ENCODE measurements around the gene PCBP3.
"Not testable (repeated sequence)": the region's sequence is repeated elsewhere in the genome, so short reads cannot be mapped to it uniquely, and the experiment has no call there.

The PCBP3 gene

GRCh38 chr21:45718413-45718812 lies 74.9 kb downstream of the PCBP3 start:
- Mint-ChIP-seq H3K27me3 (no peaks in the 10 kb centered on the region), H3K9me3 (no peaks in the 10 kb centered on the region)

GRCh38 chr21:45719177-45719802 lies 75.8 kb downstream of the PCBP3 start:
- H3K27ac Mint-ChIP-seq, result no peak overlapping the region
- no peaks in the 10 kb centered on the region for H3K27me3 Mint-ChIP-seq
- H3K4me1 Mint-ChIP-seq, result peaks cover 27% of the 10 kb centered on the region
- H3K9me3 Mint-ChIP-seq, result no peaks in the 10 kb centered on the region
- H3K36me3 Mint-ChIP-seq, result peaks cover under 1% of the 10 kb centered on the region
- no peak overlapping the region for H3K4me3 Mint-ChIP-seq

More at GRCh38 chr21:45718413-45718812, 74.9 kb downstream of the PCBP3 start:
- Mint-ChIP-seq H3K4me1 (peaks cover 19% of the 10 kb centered on the region), H3K36me3 (peaks cover 3% of the 10 kb centered on the region), H3K27ac (no peak overlapping the region), H3K4me3 (no peak overlapping the region)

- H3K27ac Mint-ChIP-seq, H3K27me3 Mint-ChIP-seq, H3K4me3 Mint-ChIP-seq, H3K36me3 Mint-ChIP-seq, H3K9me3 Mint-ChIP-seq: not testable (repeated sequence)
- H3K4me1 Mint-ChIP-seq, result peaks cover 29% of the 10 kb centered on the region
Measured at GRCh38 chr21:45720204-45720603, 76.7 kb downstream of the PCBP3 start.

GRCh38 chr21:45721671-45722070 lies 78.1 kb downstream of the PCBP3 start:
- Mint-ChIP-seq H3K9me3 (no peaks in the 10 kb centered on the region), H3K27ac (no peak overlapping the region), H3K27me3 (no peaks in the 10 kb centered on the region), H3K4me1 (peaks cover 29% of the 10 kb centered on the region), H3K36me3 (no peaks in the 10 kb centered on the region), H3K4me3 (no peak overlapping the region)

GRCh38 chr21:45723049-45723958 lies 79.8 kb downstream of the PCBP3 start:
- no peaks in the 10 kb centered on the region for H3K9me3 Mint-ChIP-seq
- H3K27ac Mint-ChIP-seq, result no peak overlapping the region
- H3K27me3 Mint-ChIP-seq, result no peaks in the 10 kb centered on the region
- peaks cover 26% of the 10 kb centered on the region for H3K4me1 Mint-ChIP-seq
- H3K4me3 Mint-ChIP-seq, result no peak overlapping the region
- no peaks in the 10 kb centered on the region for H3K36me3 Mint-ChIP-seq

- peak overlapping the region; percentile 85 for H3K27ac Mint-ChIP-seq
- peaks cover 18% of the 10 kb centered on the region for H3K4me1 Mint-ChIP-seq
- H3K36me3 Mint-ChIP-seq, result no peaks in the 10 kb centered on the region
- H3K9me3 Mint-ChIP-seq, result no peaks in the 10 kb centered on the region
- H3K4me3 Mint-ChIP-seq, result no peak overlapping the region
- H3K27me3 Mint-ChIP-seq, result no peaks in the 10 kb centered on the region
Measured at GRCh38 chr21:45724345-45724961, 80.9 kb downstream of the PCBP3 start.

GRCh38 chr21:45724994-45725843 lies 81.7 kb downstream of the PCBP3 start:
- peaks cover 18% of the 10 kb centered on the region for H3K4me1 Mint-ChIP-seq

GRCh38 chr21:45725844-45726200 lies 82.3 kb downstream of the PCBP3 start:
- Mint-ChIP-seq H3K27me3 (no peaks in the 10 kb centered on the region), H3K4me3 (no peak overlapping the region), H3K27ac (no peak overlapping the region), H3K9me3 (no peaks in the 10 kb centered on the region), H3K36me3 (no peaks in the 10 kb centered on the region), H3K4me1 (peaks cover 18% of the 10 kb centered on the region)

More at GRCh38 chr21:45724994-45725843, 81.7 kb downstream of the PCBP3 start:
- H3K9me3 Mint-ChIP-seq, result no peaks in the 10 kb centered on the region
- H3K4me3 Mint-ChIP-seq, result no peak overlapping the region
- H3K27ac Mint-ChIP-seq, result no peak overlapping the region
- no peaks in the 10 kb centered on the region for H3K27me3 Mint-ChIP-seq
- no peaks in the 10 kb centered on the region for H3K36me3 Mint-ChIP-seq

- H3K36me3 Mint-ChIP-seq, result no peaks in the 10 kb centered on the region
- H3K4me1 Mint-ChIP-seq, result peaks cover 18% of the 10 kb centered on the region
- H3K9me3 Mint-ChIP-seq, result no peaks in the 10 kb centered on the region
- H3K27me3 Mint-ChIP-seq, result no peaks in the 10 kb centered on the region
- H3K27ac Mint-ChIP-seq, result no peak overlapping the region
- H3K4me3 Mint-ChIP-seq, result no peak overlapping the region
Measured at GRCh38 chr21:45726438-45726837, 82.9 kb downstream of the PCBP3 start.

- no peaks in the 10 kb centered on the region for H3K27me3 Mint-ChIP-seq
- peaks cover 18% of the 10 kb centered on the region for H3K4me1 Mint-ChIP-seq
- H3K4me3 Mint-ChIP-seq, result no peak overlapping the region
- H3K27ac Mint-ChIP-seq, result no peak overlapping the region
- H3K9me3 Mint-ChIP-seq, result no peaks in the 10 kb centered on the region
- H3K36me3 Mint-ChIP-seq, result peaks cover 2% of the 10 kb centered on the region
Measured at GRCh38 chr21:45727390-45727789, 83.9 kb downstream of the PCBP3 start.

- no peaks in the 10 kb centered on the region for H3K27me3 Mint-ChIP-seq
- H3K4me3 Mint-ChIP-seq, result no peak overlapping the region
- H3K27ac Mint-ChIP-seq, result no peak overlapping the region
- peaks cover 3% of the 10 kb centered on the region for H3K4me1 Mint-ChIP-seq
- peaks cover 8% of the 10 kb centered on the region for H3K36me3 Mint-ChIP-seq
- H3K9me3 Mint-ChIP-seq, result no peaks in the 10 kb centered on the region
Measured at GRCh38 chr21:45735259-45736000, 91.9 kb downstream of the PCBP3 start.

- H3K36me3 Mint-ChIP-seq, result peaks cover 8% of the 10 kb centered on the region
- no peaks in the 10 kb centered on the region for H3K9me3 Mint-ChIP-seq
- no peak overlapping the region for H3K27ac Mint-ChIP-seq
- H3K4me3 Mint-ChIP-seq, result no peak overlapping the region
- peaks cover 3% of the 10 kb centered on the region for H3K4me1 Mint-ChIP-seq
- no peaks in the 10 kb centered on the region for H3K27me3 Mint-ChIP-seq
Measured at GRCh38 chr21:45736042-45736689, 92.6 kb downstream of the PCBP3 start.

- Mint-ChIP-seq H3K27me3 (no peaks in the 10 kb centered on the region), H3K9me3 (no peaks in the 10 kb centered on the region), H3K4me3 (no peak overlapping the region), H3K27ac (no peak overlapping the region), H3K36me3 (peaks cover 5% of the 10 kb centered on the region), H3K4me1 (peaks cover 3% of the 10 kb centered on the region)
Measured at GRCh38 chr21:45736690-45737484, 93.4 kb downstream of the PCBP3 start.
